ENCODE results near the gene PPP2R3A.

The PPP2R3A gene

GRCh38 chr3:135924506-135924905 lies 41.0 kb upstream of the PPP2R3A start:
- TF ChIP-seq FOXP2 (optimal IDR thresholded peaks at IDR 0.05; ENCODE audit: borderline replicate concordance, extremely low read depth, extremely low read length, insufficient read depth) (no peak), SIN3A (IDR thresholded peaks at IDR 0.05; ENCODE audit: borderline replicate concordance, insufficient read depth, low read length) (no peak), REST (IDR thresholded peaks at IDR 0.05; ENCODE audit: insufficient read depth in 1 of 2, low read depth in 2 of 2, low read length in 2 of 2) (no peak), TAF1 (IDR thresholded peaks at IDR 0.05; ENCODE audit: borderline replicate concordance, insufficient read depth, low read length) (no peak), POLR2AphosphoS5 (IDR thresholded peaks at IDR 0.05; ENCODE audit: low read depth, low read length) (no peak)

GRCh38 chr3:135926664-135927063 lies 38.9 kb upstream of the PPP2R3A start:
- no peak for TF ChIP-seq REST (IDR thresholded peaks at IDR 0.05; ENCODE audit: insufficient read depth in 1 of 2, low read depth in 2 of 2, low read length in 2 of 2)
- no peak for TF ChIP-seq SIN3A (IDR thresholded peaks at IDR 0.05; ENCODE audit: borderline replicate concordance, insufficient read depth, low read length)
- no peak for TF ChIP-seq TAF1 (IDR thresholded peaks at IDR 0.05; ENCODE audit: borderline replicate concordance, insufficient read depth, low read length)
- TF ChIP-seq POLR2AphosphoS5 (IDR thresholded peaks at IDR 0.05; ENCODE audit: low read depth, low read length): no peak
- TF ChIP-seq FOXP2 (optimal IDR thresholded peaks at IDR 0.05; ENCODE audit: borderline replicate concordance, extremely low read depth, extremely low read length, insufficient read depth): no peak

GRCh38 chr3:135927155-135927554 lies 38.4 kb upstream of the PPP2R3A start:
- TF ChIP-seq REST (IDR thresholded peaks at IDR 0.05; ENCODE audit: insufficient read depth in 1 of 2, low read depth in 2 of 2, low read length in 2 of 2) (no peak), FOXP2 (optimal IDR thresholded peaks at IDR 0.05; ENCODE audit: borderline replicate concordance, extremely low read depth, extremely low read length, insufficient read depth) (no peak), SIN3A (IDR thresholded peaks at IDR 0.05; ENCODE audit: borderline replicate concordance, insufficient read depth, low read length) (no peak), TAF1 (IDR thresholded peaks at IDR 0.05; ENCODE audit: borderline replicate concordance, insufficient read depth, low read length) (no peak), POLR2AphosphoS5 (IDR thresholded peaks at IDR 0.05; ENCODE audit: low read depth, low read length) (no peak)

- TF ChIP-seq FOXP2 (optimal IDR thresholded peaks at IDR 0.05; ENCODE audit: borderline replicate concordance, extremely low read depth, extremely low read length, insufficient read depth) (no peak), REST (IDR thresholded peaks at IDR 0.05; ENCODE audit: insufficient read depth in 1 of 2, low read depth in 2 of 2, low read length in 2 of 2) (no peak), TAF1 (IDR thresholded peaks at IDR 0.05; ENCODE audit: borderline replicate concordance, insufficient read depth, low read length) (no peak), POLR2AphosphoS5 (IDR thresholded peaks at IDR 0.05; ENCODE audit: low read depth, low read length) (no peak), SIN3A (IDR thresholded peaks at IDR 0.05; ENCODE audit: borderline replicate concordance, insufficient read depth, low read length) (no peak)
Measured at GRCh38 chr3:135929670-135930069, 35.9 kb upstream of the PPP2R3A start.

GRCh38 chr3:135930255-135930654 lies 35.3 kb upstream of the PPP2R3A start:
- TF ChIP-seq POLR2AphosphoS5 (IDR thresholded peaks at IDR 0.05; ENCODE audit: low read depth, low read length) (no peak), SIN3A (IDR thresholded peaks at IDR 0.05; ENCODE audit: borderline replicate concordance, insufficient read depth, low read length) (no peak), REST (IDR thresholded peaks at IDR 0.05; ENCODE audit: insufficient read depth in 1 of 2, low read depth in 2 of 2, low read length in 2 of 2) (no peak), FOXP2 (optimal IDR thresholded peaks at IDR 0.05; ENCODE audit: borderline replicate concordance, extremely low read depth, extremely low read length, insufficient read depth) (no peak), TAF1 (IDR thresholded peaks at IDR 0.05; ENCODE audit: borderline replicate concordance, insufficient read depth, low read length) (no peak)
